Measurements from ENCODE around the gene SLC29A1.
A peak's percentile ranks its signal among the peaks of the same experiment; 100 is the strongest.

SLC29A1 gene

GRCh38 chr6:44255105-44255808 is 31.9 kb downstream of the SLC29A1 start:
- TF ChIP-seq CTCF (IDR thresholded peaks at IDR 0.05; ENCODE audit: borderline replicate concordance, control extremely low read depth, extremely low read depth, insufficient read depth, missing control alignments) = no peak
- DNase-seq (ENCODE audit: low spot score) = no peak
- in situ Hi-C loops (cut with MboI; ENCODE audit: low sequenced_read_pairs, unreplicated experiment) = no loop called here

- TF ChIP-seq CTCF (IDR thresholded peaks at IDR 0.05; ENCODE audit: borderline replicate concordance, control extremely low read depth, extremely low read depth, insufficient read depth, missing control alignments) = no peak
- in situ Hi-C loops (cut with MboI; ENCODE audit: low sequenced_read_pairs, unreplicated experiment) = no loop called here
- no peak for DNase-seq (ENCODE audit: low spot score)
Observed at GRCh38 chr6:44255871-44256774, 32.7 kb downstream of the SLC29A1 start.

- in situ Hi-C loops (cut with MboI; ENCODE audit: low sequenced_read_pairs, unreplicated experiment) = no loop called here
- no peak for DNase-seq (ENCODE audit: low spot score)
- no peak for TF ChIP-seq CTCF (IDR thresholded peaks at IDR 0.05; ENCODE audit: borderline replicate concordance, control extremely low read depth, extremely low read depth, insufficient read depth, missing control alignments)
Observed at GRCh38 chr6:44256775-44257024, 33.3 kb downstream of the SLC29A1 start.

GRCh38 chr6:44257025-44257752 is 33.8 kb downstream of the SLC29A1 start, which contains the start of gene SLC35B2:
SLC35B2 (minus strand) TSS chr6:44257528; CDS start chr6:44257410, 118 bp downstream.
- peak; percentile 84 for TF ChIP-seq CTCF (IDR thresholded peaks at IDR 0.05; ENCODE audit: borderline replicate concordance, control extremely low read depth, extremely low read depth, insufficient read depth, missing control alignments)
- in situ Hi-C loops (cut with MboI; ENCODE audit: low sequenced_read_pairs, unreplicated experiment) = no loop called here
- DNase-seq (ENCODE audit: low spot score) = peak; percentile 84

GRCh38 chr6:44257753-44258324 is 34.4 kb downstream of the SLC29A1 start:
- TF ChIP-seq CTCF (IDR thresholded peaks at IDR 0.05; ENCODE audit: borderline replicate concordance, control extremely low read depth, extremely low read depth, insufficient read depth, missing control alignments) = no peak
- peak; percentile 60 for DNase-seq (ENCODE audit: low spot score)
- in situ Hi-C loops (cut with MboI; ENCODE audit: low sequenced_read_pairs, unreplicated experiment) = no loop called here

- DNase-seq (ENCODE audit: low spot score) = no peak
- TF ChIP-seq CTCF (IDR thresholded peaks at IDR 0.05; ENCODE audit: borderline replicate concordance, control extremely low read depth, extremely low read depth, insufficient read depth, missing control alignments) = no peak
- in situ Hi-C loops (cut with MboI; ENCODE audit: low sequenced_read_pairs, unreplicated experiment) = no loop called here
Observed at GRCh38 chr6:44258325-44258863, 35.0 kb downstream of the SLC29A1 start.
